ENCODE data around the gene TASP1. TPM values are rescaled to one million over a fixed set of nuclear protein-coding genes. Genes with fewer than 3 reads are reported as not detected.
"Not testable (repeated sequence)": the region's sequence is repeated elsewhere in the genome, so short reads cannot be mapped to it uniquely, and the experiment has no call there.

Gene TASP1
- total RNA-seq, 1 donor = 9.4 TPM

DNA sequence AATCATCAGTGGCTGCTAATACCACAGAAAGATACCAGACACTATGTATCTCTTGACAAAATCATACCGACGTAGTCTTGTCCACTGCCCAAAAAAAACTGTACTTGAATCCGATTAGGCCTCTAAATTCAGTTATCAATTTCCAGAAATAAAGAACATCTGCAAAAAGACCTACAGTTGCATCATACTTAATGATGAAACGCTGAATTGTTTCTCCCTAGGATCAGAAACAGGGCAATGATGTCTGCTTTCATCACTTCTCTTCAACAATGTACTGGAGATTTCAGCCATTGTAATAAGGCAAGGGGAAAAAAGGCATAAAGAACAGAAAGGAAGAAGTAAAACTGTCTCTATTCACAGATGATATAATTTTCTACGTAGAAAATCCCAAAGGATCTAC, 152.0 kb downstream of the TASP1 start:
- peaks cover 4% of the 10 kb centered on the region for H3K4me1 ChIP-seq (ENCODE audit: insufficient read depth, low read length)
- H3K79me2 ChIP-seq (ENCODE audit: insufficient read depth, low read length) = no peaks in the 10 kb centered on the region
- DNase-seq (ENCODE audit: insufficient read length, low spot score, missing footprints) = no peak
- H3K4me3 ChIP-seq (ENCODE audit: insufficient read depth, low read length) = no peak overlapping the region
- H4K20me1 ChIP-seq (ENCODE audit: insufficient read depth, low read length) = no peaks in the 10 kb centered on the region
- no peak overlapping the region for H3K4me2 ChIP-seq (ENCODE audit: insufficient read depth, low read length)
- H3K27ac ChIP-seq (ENCODE audit: low read depth, low read length) = no peak overlapping the region
- H3K36me3 ChIP-seq (ENCODE audit: insufficient read depth, low read length) = no peaks in the 10 kb centered on the region
- no peaks in the 10 kb centered on the region for H3K9me3 ChIP-seq (ENCODE audit: low read depth, low read length)
- H3K27me3 ChIP-seq (ENCODE audit: insufficient read depth, low read length) = no peaks in the 10 kb centered on the region
- no peak overlapping the region for H2AFZ ChIP-seq (ENCODE audit: low read length)
- TF ChIP-seq CTCF (IDR thresholded peaks at IDR 0.05; ENCODE audit: extremely low read depth, low read depth, low read length) = no peak

DNA sequence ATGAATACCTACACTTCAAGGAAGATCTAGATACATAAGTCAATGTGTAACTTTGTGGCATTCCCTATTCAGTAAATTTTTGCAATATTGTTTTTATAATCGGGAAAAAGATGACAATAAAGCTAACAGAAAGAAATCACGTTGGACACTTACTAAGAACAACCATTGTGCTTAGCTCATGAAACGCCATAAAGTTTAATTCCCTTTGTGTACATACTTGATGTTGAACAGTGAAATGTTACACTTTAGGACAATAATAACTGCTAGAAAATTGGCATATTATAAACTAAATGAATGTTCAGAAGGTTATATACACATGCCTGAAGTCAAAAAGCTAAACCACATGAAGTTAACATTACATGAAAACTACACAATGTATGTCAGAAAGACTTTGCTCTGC, 153.2 kb downstream of the TASP1 start:
- Histone ChIP-seq H2AFZ (ENCODE audit: low read length) (no peak overlapping the region), H3K4me3 (ENCODE audit: insufficient read depth, low read length) (no peak overlapping the region), H3K27me3 (ENCODE audit: insufficient read depth, low read length) (no peaks in the 10 kb centered on the region), H3K79me2 (ENCODE audit: insufficient read depth, low read length) (no peaks in the 10 kb centered on the region), H3K4me1 (ENCODE audit: insufficient read depth, low read length) (no peaks in the 10 kb centered on the region), H3K9me3 (ENCODE audit: low read depth, low read length) (no peaks in the 10 kb centered on the region), H3K27ac (ENCODE audit: low read depth, low read length) (no peak overlapping the region), H3K4me2 (ENCODE audit: insufficient read depth, low read length) (no peak overlapping the region), H3K36me3 (ENCODE audit: insufficient read depth, low read length) (no peaks in the 10 kb centered on the region), H4K20me1 (ENCODE audit: insufficient read depth, low read length) (no peaks in the 10 kb centered on the region)
- no peak for TF ChIP-seq CTCF (IDR thresholded peaks at IDR 0.05; ENCODE audit: extremely low read depth, low read depth, low read length)
- DNase-seq (ENCODE audit: insufficient read length, low spot score, missing footprints) = no peak

DNA sequence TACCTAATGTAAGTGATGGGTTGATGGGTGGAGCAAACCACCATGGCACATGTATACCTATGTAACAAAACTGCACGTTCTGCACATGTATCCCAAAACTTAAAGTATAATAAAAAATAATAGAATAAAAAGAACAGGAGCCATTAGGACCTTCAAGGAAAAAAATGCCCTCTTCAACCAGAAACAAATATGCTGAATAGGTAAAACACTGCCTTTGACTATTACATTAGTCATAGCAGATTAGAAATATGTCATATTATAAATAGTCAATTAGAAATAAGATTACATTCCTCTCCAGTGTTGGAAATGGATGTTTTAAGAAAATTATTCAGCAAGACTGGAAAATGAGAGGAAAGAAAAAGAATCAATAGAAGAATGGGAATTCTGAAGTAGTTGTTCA, 153.7 kb downstream of the TASP1 start:
- not testable (repeated sequence) for DNase-seq (ENCODE audit: insufficient read length, low spot score, missing footprints); H3K9me3 ChIP-seq (ENCODE audit: low read depth, low read length); H2AFZ ChIP-seq (ENCODE audit: low read length); H3K36me3 ChIP-seq (ENCODE audit: insufficient read depth, low read length); H3K4me2 ChIP-seq (ENCODE audit: insufficient read depth, low read length); H3K27ac ChIP-seq (ENCODE audit: low read depth, low read length); H3K4me1 ChIP-seq (ENCODE audit: insufficient read depth, low read length); H3K27me3 ChIP-seq (ENCODE audit: insufficient read depth, low read length); H4K20me1 ChIP-seq (ENCODE audit: insufficient read depth, low read length); H3K4me3 ChIP-seq (ENCODE audit: insufficient read depth, low read length); H3K79me2 ChIP-seq (ENCODE audit: insufficient read depth, low read length)

DNA sequence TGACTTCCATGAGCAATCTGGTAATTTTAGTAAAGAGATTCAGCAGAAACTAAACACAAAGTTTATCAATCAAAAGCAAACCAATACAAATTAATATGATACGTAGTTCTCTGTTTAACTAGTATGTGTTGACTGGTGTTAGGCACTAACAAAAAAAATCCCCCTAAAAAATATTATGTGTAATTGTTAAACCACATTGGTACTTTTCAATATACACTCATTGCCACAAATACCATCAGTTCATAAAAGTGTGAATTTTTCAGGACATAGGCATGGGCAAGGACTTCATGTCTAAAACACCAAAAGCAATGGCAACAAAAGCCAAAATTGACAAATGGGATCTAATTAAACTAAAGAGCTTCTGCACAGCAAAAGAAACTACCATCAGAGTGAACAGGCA, 155.3 kb downstream of the TASP1 start:
- not testable (repeated sequence) for H3K4me1 ChIP-seq (ENCODE audit: insufficient read depth, low read length); H3K36me3 ChIP-seq (ENCODE audit: insufficient read depth, low read length); H3K4me3 ChIP-seq (ENCODE audit: insufficient read depth, low read length); H3K4me2 ChIP-seq (ENCODE audit: insufficient read depth, low read length); H3K27me3 ChIP-seq (ENCODE audit: insufficient read depth, low read length); H3K79me2 ChIP-seq (ENCODE audit: insufficient read depth, low read length); H3K27ac ChIP-seq (ENCODE audit: low read depth, low read length); H2AFZ ChIP-seq (ENCODE audit: low read length); DNase-seq (ENCODE audit: insufficient read length, low spot score, missing footprints); H3K9me3 ChIP-seq (ENCODE audit: low read depth, low read length); H4K20me1 ChIP-seq (ENCODE audit: insufficient read depth, low read length)

GRCh38 chr20:13478366-13478765, 160.4 kb downstream of the TASP1 start:
- Histone ChIP-seq H3K79me2 (ENCODE audit: insufficient read depth, low read length) (no peaks in the 10 kb centered on the region), H3K4me2 (ENCODE audit: insufficient read depth, low read length) (no peak overlapping the region), H3K4me1 (ENCODE audit: insufficient read depth, low read length) (no peaks in the 10 kb centered on the region), H3K27me3 (ENCODE audit: insufficient read depth, low read length) (no peaks in the 10 kb centered on the region), H3K36me3 (ENCODE audit: insufficient read depth, low read length) (no peaks in the 10 kb centered on the region), H3K27ac (ENCODE audit: low read depth, low read length) (no peak overlapping the region), H4K20me1 (ENCODE audit: insufficient read depth, low read length) (no peaks in the 10 kb centered on the region), H3K4me3 (ENCODE audit: insufficient read depth, low read length) (no peak overlapping the region), H3K9me3 (ENCODE audit: low read depth, low read length) (no peaks in the 10 kb centered on the region), H2AFZ (ENCODE audit: low read length) (no peak overlapping the region)
- no peak for TF ChIP-seq CTCF (IDR thresholded peaks at IDR 0.05; ENCODE audit: extremely low read depth, low read depth, low read length)
- no peak for DNase-seq (ENCODE audit: insufficient read length, low spot score, missing footprints)

All from osteoblast (primary cell).